Natural killer cell (primary cell): ENCODE results near the gene RAB26. TPM values are rescaled to one million over a fixed set of nuclear protein-coding genes. Genes with fewer than 3 reads are reported as not detected.

Experiments used
- ATAC-seq, 3 donors: fragments of 150-1000 bp in 2 of 3; fragments of 200-7000 bp in 1 of 3; cut with Tn5 transposase; 1 replicate in 1 of 3; 2 replicates in 2 of 3; pipeline ENCODE4 v1.10.0; 2021; ENCODE audit warnings: mild to moderate bottlenecking in 2 of 3, moderate library complexity in 2 of 3
- DNase-seq, 2 donors: peaks; one replicate each; pipeline versions ENCODE4 v3.0.0 to v3.0.0-alpha.2; 2013 to 2021; ENCODE audit warnings: mixed read lengths in 1 of 2
- H3K27ac ChIP-seq: one replicate; pipeline ENCODE4 v1.5.1; 2013; ENCODE audit warnings: mild to moderate bottlenecking, low read length
- H3K27me3 ChIP-seq: one replicate; pipeline ENCODE4 v1.6.1; 2013; ENCODE audit warnings: low read length; ENCODE audit not compliant: control insufficient read depth, insufficient read depth
- H3K36me3 ChIP-seq: one replicate; pipeline ENCODE4 v1.6.1; 2013; ENCODE audit warnings: low read length; ENCODE audit not compliant: control insufficient read depth, insufficient read depth
- H3K4me1 ChIP-seq: one replicate; pipeline ENCODE4 v1.6.1; 2013; ENCODE audit warnings: low read length; ENCODE audit not compliant: control insufficient read depth, insufficient read depth
- H3K4me3 ChIP-seq: one replicate; pipeline ENCODE4 v1.5.1; 2013; ENCODE audit warnings: low read length
- H3K9me3 ChIP-seq: one replicate; pipeline ENCODE4 v1.6.1; 2013; ENCODE audit warnings: low read length; ENCODE audit not compliant: control insufficient read depth, insufficient read depth
- H3K27ac Mint-ChIP-seq, 2 donors: one replicate each; pipeline ENCODE4 v1.8.0; 2022; ENCODE audit warnings: mild to moderate bottlenecking in 2 of 2, mixed read lengths in 2 of 2, moderate library complexity in 1 of 2
- H3K27me3 Mint-ChIP-seq, 2 donors: one replicate each; pipeline ENCODE4 v1.8.0; 2022; ENCODE audit warnings: low read depth in 2 of 2, mixed read lengths in 2 of 2
- H3K36me3 Mint-ChIP-seq: one replicate; pipeline ENCODE4 v1.8.0; 2022; ENCODE audit warnings: mixed read lengths
- H3K4me1 Mint-ChIP-seq, 2 donors: one replicate each; pipeline ENCODE4 v1.8.0; 2022; ENCODE audit warnings: mixed read lengths in 2 of 2
- H3K4me3 Mint-ChIP-seq: one replicate; pipeline ENCODE4 v1.8.0; 2022; ENCODE audit warnings: mild to moderate bottlenecking, moderate library complexity, mixed read lengths
- H3K9me3 Mint-ChIP-seq, 2 donors: one replicate each; pipeline ENCODE4 v1.8.0; 2022; ENCODE audit warnings: mixed read lengths in 2 of 2
- WGBS: methylation state at CpG from one replicate; pipeline ENCODE4 v1.1.7; 2013; ENCODE audit warnings: missing lambda C conversion rate; ENCODE audit not compliant: insufficient coverage; 5-methylcytosine and 5-hydroxymethylcytosine counted together
- intact Hi-C: fragments of 100-400 bp; cut with micrococcal nuclease; formaldehyde crosslinking; loops from one replicate; pipeline ENCODE4 v1.14.2; 2022
- total RNA-seq, 4 donors: library from RNA; stranded (reverse); fragments of 120-200 nt in 1 of 4; gene quantifications; one replicate each; pipeline versions ENCODE4 v1.2.3 to v1.2.4, GENCODE V29; 2013 to 2022
- TF ChIP-seq, protein P1 (sequence below): fragments of 200-600 bp; IDR thresholded peaks from one replicate; pipeline ENCODE4 v1.8.0; 2022; ENCODE audit warnings: antibody characterized with exemption

The RAB26 gene
- total RNA-seq, 3 donors from 2014 or later (not counting 1 experiment from before 2014, with no cell fraction given) = 0.27 to 0.28 TPM; not detected in 1

GRCh38 chr16:2171601-2172178 lies 23.3 kb downstream of the RAB26 start:
- no peaks in the 10 kb centered on the region for H3K27me3 ChIP-seq
- no peaks in the 10 kb centered on the region for H3K36me3 Mint-ChIP-seq
- H3K36me3 ChIP-seq = peaks cover 43% of the 10 kb centered on the region
- 97% methylated on average over 28 of the region's 28 CpGs for WGBS
- H3K27ac ChIP-seq = no peak overlapping the region
- no peaks in the 10 kb centered on the region for H3K9me3 Mint-ChIP-seq
- no peak for DNase-seq
- H3K4me3 ChIP-seq = no peak overlapping the region
- no peaks in the 10 kb centered on the region for H3K4me1 ChIP-seq
- TF ChIP-seq, protein P1, sequence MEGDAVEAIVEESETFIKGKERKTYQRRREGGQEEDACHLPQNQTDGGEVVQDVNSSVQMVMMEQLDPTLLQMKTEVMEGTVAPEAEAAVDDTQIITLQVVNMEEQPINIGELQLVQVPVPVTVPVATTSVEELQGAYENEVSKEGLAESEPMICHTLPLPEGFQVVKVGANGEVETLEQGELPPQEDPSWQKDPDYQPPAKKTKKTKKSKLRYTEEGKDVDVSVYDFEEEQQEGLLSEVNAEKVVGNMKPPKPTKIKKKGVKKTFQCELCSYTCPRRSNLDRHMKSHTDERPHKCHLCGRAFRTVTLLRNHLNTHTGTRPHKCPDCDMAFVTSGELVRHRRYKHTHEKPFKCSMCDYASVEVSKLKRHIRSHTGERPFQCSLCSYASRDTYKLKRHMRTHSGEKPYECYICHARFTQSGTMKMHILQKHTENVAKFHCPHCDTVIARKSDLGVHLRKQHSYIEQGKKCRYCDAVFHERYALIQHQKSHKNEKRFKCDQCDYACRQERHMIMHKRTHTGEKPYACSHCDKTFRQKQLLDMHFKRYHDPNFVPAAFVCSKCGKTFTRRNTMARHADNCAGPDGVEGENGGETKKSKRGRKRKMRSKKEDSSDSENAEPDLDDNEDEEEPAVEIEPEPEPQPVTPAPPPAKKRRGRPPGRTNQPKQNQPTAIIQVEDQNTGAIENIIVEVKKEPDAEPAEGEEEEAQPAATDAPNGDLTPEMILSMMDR = no peak
- intact Hi-C loops = no loop called here
- no peaks in the 10 kb centered on the region for H3K9me3 ChIP-seq
- H3K27me3 Mint-ChIP-seq = no peaks in the 10 kb centered on the region
- no peak for ATAC-seq
- peaks cover 0 to 4% of the 10 kb centered on the region in 2 donors for H3K4me1 Mint-ChIP-seq
- no peak overlapping the region for H3K27ac Mint-ChIP-seq
- H3K4me3 Mint-ChIP-seq = no peak overlapping the region

DNA sequence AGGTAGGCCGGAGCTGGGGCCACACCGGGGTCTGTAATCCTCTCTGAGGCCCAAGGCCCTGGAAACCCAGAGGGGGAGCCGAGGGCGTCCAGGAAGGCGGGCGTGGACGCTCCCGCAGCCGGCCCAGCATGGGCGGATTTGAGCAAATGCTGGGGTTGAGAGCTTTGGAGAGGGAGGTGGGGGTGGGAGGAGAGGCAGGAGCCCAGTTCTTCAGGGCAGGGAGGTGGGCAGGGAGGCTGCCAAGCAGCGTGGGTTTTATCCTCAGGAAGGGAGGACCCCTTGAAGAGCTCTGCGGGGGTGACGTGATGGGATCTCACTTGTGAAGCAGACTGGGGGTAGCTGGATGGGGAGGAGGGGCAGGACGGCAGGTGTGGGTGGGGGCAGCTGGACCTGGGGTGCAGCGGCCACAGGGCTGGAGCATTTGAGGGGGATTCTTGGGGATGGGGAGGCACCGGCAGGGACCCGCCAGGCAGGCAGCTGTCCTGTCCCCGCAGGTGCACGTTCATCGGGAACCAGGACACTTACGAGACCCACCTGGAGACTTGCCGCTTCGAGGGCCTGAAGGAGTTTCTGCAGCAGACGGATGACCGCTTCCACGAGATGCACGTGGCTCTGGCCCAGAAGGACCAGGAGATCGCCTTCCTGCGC lies 24.4 kb downstream of the RAB26 start:
- Histone ChIP-seq H3K36me3 (peaks cover 43% of the 10 kb centered on the region), H3K27ac (no peak overlapping the region), H3K4me1 (no peaks in the 10 kb centered on the region), H3K9me3 (no peaks in the 10 kb centered on the region), H3K4me3 (no peak overlapping the region), H3K27me3 (no peaks in the 10 kb centered on the region)
- Mint-ChIP-seq H3K27ac (no peak overlapping the region), H3K9me3 (no peaks in the 10 kb centered on the region), H3K4me1 (peaks cover 0 to 4% of the 10 kb centered on the region in 2 donors), H3K27me3 (no peaks in the 10 kb centered on the region), H3K4me3 (no peak overlapping the region), H3K36me3 (no peaks in the 10 kb centered on the region)
- DNase-seq = no peak
- intact Hi-C loops = no loop called here
- TF ChIP-seq, protein P1 = no peak
- 97% methylated on average over 29 of the region's 29 CpGs for WGBS
- no peak for ATAC-seq

DNA sequence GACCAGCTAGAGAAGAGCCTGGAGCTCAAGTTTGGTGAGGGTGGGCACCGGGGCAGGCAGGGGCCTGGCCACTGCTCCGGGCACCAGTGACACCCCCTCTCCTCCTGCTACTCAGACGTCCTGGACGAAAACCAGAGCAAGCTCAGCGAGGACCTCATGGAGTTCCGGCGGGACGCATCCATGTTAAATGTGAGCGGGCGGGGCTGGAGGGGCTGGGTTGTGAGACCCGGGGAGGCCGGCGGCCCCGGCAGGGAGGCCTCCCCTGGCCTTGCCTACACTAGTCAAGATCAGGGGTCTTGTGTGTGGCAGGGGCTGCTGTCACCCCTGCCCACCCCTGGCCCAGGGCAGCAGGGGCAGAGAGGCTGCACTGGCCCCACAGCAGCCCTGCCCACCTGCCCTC lies 24.9 kb downstream of the RAB26 start:
- H3K36me3 ChIP-seq = peaks cover 40% of the 10 kb centered on the region
- intact Hi-C loops = no loop called here
- TF ChIP-seq, protein P1 = no peak

DNA sequence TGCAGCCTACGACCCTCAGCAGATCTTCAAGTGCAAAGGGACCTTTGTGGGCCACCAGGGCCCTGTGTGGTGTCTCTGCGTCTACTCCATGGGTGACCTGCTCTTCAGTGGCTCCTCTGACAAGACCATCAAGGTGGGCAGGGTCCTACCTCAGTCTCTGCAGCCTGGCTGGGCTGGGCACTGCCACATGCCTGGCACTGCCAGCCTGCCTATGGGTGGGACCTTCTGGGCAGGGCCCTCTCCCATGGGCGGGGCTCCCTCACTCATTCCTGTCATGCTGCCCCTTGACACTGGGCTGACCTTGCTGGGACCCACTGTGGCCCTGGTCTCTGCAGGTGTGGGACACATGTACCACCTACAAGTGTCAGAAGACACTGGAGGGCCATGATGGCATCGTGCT lies 25.5 kb downstream of the RAB26 start:
- H3K27ac ChIP-seq = no peak overlapping the region
- H3K4me3 ChIP-seq = no peak overlapping the region
- no peak overlapping the region for H3K27ac Mint-ChIP-seq
- H3K9me3 ChIP-seq = no peaks in the 10 kb centered on the region
- WGBS = 94% methylated on average over 4 of the region's 4 CpGs
- no peaks in the 10 kb centered on the region for H3K27me3 Mint-ChIP-seq
- TF ChIP-seq, protein P1 = no peak
- no peak overlapping the region for H3K4me3 Mint-ChIP-seq
- no peaks in the 10 kb centered on the region for H3K4me1 ChIP-seq
- no peaks in the 10 kb centered on the region for H3K36me3 Mint-ChIP-seq
- H3K4me1 Mint-ChIP-seq = no peaks in the 10 kb centered on the region
- intact Hi-C loops = no loop called here
- no peaks in the 10 kb centered on the region for H3K9me3 Mint-ChIP-seq
- no peak for ATAC-seq
- H3K36me3 ChIP-seq = peaks cover 40% of the 10 kb centered on the region
- no peak for DNase-seq
- no peaks in the 10 kb centered on the region for H3K27me3 ChIP-seq

More for the DNA sequence above, 24.9 kb downstream of the RAB26 start:
- WGBS = 96% methylated on average over 14 of the region's 14 CpGs
- Histone ChIP-seq H3K27me3 (no peaks in the 10 kb centered on the region), H3K4me1 (no peaks in the 10 kb centered on the region), H3K4me3 (no peak overlapping the region), H3K27ac (no peak overlapping the region), H3K9me3 (no peaks in the 10 kb centered on the region)
- Mint-ChIP-seq H3K4me1 (peaks cover 0 to under 1% of the 10 kb centered on the region in 2 donors), H3K36me3 (no peaks in the 10 kb centered on the region), H3K27me3 (no peaks in the 10 kb centered on the region), H3K27ac (no peak overlapping the region), H3K9me3 (no peaks in the 10 kb centered on the region), H3K4me3 (no peak overlapping the region)
- ATAC-seq (no peak), DNase-seq (no peak)
